SHP77 (cell line): ENCODE data around the gene WDR86.

Experiments used
- DNase-seq, 2 experiments: peaks; one replicate each; lab custom pipeline; 2025; lab: John Stamatoyannopoulos, UW

The WDR86 gene, protein sequence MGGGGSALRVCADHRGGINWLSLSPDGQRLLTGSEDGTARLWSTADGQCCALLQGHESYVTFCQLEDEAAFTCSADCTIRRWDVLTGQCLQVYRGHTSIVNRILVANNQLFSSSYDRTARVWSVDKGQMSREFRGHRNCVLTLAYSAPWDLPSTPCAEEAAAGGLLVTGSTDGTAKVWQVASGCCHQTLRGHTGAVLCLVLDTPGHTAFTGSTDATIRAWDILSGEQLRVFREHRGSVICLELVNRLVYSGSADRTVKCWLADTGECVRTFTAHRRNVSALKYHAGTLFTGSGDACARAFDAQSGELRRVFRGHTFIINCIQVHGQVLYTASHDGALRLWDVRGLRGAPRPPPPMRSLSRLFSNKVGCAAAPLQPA

GRCh38 chr7:151409667-151410404 is at the start of gene WDR86:
WDR86 (minus strand) TSS chr7:151410038; CDS start chr7:151409589, 449 bp downstream.
- no peak for DNase-seq

DNA sequence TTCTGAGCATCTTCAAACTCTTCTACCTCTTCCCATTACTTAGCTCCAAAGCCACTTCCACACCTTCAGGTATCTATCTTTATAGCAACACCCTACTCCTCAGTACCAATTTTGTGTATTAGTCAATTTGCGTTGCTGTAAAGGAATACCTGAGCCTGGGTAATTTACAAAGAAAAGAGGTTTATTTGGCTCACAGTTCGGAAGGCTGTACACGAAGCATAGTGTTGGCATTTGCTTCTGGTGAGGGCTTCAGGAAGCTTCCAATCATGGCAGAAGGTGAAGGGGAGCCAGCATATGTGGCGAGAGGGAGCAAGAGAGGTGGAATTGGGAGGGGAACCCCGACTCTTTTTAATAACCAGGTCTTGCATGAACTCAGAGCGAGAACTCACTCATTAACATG is 47.7 kb upstream of the WDR86 start:
- DNase-seq: no peak

GRCh38 chr7:151456782-151457181 is 46.9 kb upstream of the WDR86 start:
- no peak for DNase-seq

DNA sequence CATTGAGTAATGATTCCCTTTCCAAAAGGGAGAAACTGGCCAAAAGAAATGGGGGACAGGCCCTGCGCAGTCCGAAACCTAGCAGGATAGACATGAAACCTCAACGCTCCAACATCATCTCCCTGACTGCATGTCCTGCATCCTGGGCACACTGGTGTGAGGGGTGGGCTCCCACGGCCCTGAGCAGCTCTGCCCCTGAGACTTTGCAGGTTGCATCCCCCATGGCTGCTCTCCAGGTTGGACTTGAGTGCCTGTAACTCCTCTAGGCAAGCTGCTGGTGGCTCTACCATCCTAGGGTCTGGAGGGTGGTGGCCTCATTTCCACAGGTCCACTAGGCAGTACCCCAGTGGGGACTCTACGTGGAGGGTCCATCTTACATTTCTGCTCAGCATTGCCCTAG is 46.4 kb upstream of the WDR86 start:
- no peak for DNase-seq

GRCh38 chr7:151455690-151456089 is 45.9 kb upstream of the WDR86 start:
- DNase-seq: no peak

- no peak for DNase-seq
Observed at GRCh38 chr7:151454932-151455530, 45.2 kb upstream of the WDR86 start.

- DNase-seq: no peak
Observed at GRCh38 chr7:151454305-151454704, 44.5 kb upstream of the WDR86 start.

DNA sequence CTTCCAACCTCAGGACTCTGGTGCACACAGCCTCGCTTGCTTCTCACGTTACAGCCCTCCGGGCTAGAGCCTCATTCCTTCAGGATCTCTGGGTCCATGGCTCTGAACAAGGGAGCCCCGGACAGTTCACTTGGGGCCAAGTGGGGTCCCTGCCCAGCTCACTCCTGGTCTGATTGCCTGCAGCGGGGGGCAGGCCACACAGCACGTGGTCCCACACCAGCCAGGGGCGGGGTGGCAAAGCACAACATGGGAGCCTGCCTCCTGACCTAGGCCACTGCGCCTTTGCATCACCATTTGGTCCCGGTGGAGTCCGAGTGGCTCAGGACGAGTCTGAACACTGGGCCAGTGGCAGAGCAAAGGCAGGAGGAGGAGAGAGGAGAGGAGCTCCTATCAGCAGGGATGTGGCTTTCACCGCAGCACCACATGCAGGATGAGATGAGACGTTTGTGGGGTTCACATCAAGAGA is 43.5 kb upstream of the WDR86 start:
- no peak for DNase-seq

DNA sequence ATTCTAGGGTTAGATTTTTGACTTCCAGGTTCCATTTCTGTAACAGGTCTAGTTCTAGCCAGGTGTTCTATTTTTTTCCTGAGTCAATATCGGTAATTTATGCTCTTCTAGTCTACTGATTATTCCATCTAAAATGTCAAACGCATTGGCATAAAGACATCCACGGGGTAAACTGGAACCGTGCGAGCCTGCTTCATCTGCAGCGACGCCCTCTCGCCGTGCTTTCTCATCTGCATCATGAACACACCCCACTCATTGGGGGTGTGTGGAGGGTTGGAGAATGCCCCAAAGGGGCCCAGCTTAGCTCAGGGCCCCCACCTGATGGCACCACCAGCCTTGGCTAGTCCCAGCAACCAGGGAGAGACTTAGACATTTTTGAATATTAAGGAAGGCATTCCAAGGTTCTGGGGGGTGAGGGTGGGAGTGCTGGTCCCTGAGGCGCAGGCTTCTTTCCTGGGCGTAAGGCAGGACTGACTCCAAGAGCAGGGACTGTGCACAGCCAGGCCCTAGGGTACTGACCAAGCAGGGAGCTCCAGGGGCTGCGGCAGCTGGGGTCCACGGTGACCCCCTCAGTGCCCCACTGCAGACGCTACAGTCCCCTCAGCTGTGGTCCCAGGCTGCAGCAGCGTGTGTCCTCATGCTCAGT is 43.0 kb upstream of the WDR86 start:
- DNase-seq: no peak

- no peak for DNase-seq
Observed at GRCh38 chr7:151451626-151452571, 42.1 kb upstream of the WDR86 start.

- no peak for DNase-seq
Observed at GRCh38 chr7:151451156-151451555, 41.3 kb upstream of the WDR86 start.

DNA sequence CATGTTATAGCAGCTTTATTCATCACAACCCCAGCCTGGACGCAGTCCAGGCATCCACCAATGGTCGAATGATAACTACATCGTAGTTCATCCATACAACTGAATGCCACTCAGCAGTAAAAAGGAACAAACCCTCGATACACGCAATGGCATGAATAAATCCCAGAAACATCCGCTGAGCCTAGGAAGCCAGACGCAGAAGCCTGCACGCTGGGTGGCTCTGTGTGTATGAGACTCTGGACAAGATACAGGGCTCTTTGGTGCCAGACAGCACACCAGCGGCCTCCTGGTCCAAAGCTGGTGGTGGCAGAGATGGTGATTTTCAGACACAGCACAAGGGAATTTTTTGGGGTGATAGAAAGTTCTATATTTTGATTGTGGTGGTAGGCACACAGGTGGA is 40.2 kb upstream of the WDR86 start:
- no peak for DNase-seq

DNA sequence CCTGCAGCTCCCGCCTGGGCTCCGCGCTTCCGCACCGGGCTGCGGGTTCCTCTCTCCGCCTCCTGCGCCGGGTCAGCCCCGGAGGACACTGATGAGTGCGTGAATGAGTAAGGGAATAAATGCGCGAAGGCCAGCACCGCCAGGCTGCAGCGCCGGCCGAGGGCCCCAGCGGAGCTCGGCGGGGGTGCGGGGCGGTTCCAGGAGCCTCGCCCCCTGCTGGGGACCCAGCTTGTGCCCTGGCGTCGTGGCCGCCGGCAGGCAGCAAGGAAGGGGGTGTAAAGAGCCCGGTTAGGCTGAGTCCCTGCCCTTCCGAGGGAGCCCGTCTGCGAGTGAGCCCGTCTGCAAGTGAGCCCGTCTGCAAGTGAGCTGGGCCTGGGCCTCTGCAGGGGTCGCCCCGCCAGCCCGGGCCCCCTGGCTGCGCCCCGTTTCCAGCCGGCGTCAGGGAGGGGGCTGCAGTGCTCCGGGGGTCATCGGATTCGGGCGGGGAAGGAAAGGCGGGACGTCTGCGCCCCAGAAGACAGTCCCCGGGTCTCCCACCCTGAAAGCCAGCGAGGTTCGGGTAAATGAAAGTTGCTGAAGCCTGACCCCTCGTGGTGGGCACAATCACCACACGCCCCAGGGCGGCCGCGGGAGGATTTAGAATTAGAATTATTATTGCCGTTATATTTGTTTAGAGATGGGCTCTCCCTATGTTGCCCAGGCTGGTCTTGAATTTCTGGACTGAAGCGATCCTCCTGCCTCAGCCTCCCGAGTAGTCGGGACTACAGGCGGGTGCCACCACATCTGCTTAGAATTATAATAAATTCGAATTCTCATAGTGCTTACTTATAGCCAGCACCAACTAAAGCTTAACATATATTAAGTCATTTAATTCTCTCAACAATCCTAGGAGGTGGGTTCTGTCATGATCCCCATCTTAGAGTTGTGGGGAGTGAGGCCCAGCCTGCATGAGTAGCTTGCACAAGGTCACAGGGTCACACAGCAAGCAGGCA is 38.7 kb upstream of the WDR86 start:
- DNase-seq: peak; percentile 23 to 47

DNA sequence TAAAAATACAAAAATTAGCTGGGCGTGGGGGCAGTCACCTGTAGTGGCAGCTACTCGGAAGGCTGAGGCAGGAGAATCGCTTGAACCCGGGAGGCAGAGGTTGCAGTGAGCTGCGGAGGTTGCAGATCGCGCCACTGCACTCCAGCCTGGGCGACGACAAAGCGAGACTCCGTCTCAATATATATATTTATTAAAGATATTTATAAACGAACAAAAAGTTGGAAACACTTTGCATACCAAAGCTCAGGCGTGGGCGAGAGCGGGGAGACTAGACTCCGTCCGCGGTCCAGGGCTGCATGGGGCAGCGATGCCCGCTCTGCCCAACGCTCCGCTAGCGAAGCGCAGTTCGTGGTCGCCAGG is 38.0 kb upstream of the WDR86 start:
- DNase-seq: no peak

DNA sequence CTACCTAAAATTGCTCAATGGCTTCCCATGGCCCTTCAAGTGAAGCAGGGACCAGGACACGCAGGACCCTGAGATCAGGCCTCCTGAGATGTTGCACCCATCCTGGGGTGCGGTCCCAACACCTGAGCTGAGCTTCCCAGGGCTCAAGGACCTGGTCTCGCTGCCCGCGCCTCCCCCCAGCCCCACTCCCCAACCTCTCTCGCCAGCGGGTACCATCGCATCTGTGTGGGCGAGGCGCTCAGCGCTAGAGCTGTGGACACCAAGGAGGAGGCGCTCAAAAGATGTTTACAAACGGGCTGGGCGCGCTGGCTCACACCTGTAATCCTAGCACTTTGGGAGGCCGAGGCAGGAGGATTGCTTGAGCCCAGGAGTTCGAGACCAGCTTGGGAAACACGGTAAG is 37.5 kb upstream of the WDR86 start:
- DNase-seq: no peak

GRCh38 chr7:151446412-151446811 is 36.6 kb upstream of the WDR86 start:
- no peak for DNase-seq

GRCh38 chr7:151444632-151445031 is 34.8 kb upstream of the WDR86 start:
- DNase-seq: no peak

DNA sequence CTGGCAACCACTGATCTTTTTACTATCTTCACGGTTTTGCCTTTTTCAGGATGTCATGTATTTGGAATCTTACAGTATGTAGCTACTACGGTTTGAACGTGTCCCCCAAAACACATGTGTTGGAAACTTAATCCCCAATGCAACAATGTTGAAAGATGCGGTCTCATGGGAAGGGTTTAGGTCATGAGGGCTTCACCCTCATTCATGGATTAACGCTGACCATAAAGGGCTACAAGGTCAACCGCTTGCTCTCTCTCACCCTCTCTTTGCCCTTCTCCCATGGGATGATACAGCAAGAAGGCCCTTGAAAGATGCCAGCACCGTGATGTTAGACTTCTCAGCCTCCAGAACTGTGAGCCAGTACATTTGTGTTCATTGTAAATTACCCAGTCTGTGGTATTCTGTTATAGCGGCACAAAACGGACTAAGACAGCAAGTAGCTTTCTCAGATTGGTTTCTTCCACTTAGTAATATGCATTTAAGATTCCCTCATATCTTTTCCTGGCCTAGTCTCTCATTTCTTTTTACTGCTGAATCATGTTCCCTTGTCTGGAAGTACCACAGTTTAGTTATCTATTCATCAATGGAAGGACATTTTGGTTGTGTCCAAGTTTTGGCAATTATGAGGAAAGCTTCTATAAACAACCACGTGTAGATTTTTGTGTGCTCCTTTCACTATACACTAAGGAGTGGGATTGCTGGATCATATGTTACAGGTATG is 33.1 kb upstream of the WDR86 start:
- DNase-seq: no peak

- no peak for DNase-seq
Observed at GRCh38 chr7:151440799-151441445, 31.1 kb upstream of the WDR86 start.
